ENCODE data around the gene PPP3CB. TPM values are rescaled to one million over a fixed set of nuclear protein-coding genes. Genes with fewer than 3 reads are reported as not detected.

The PPP3CB gene
- total RNA-seq, 6 donors from 2014 or later = 24.3 to 42.4 (median 32.9) TPM

DNA sequence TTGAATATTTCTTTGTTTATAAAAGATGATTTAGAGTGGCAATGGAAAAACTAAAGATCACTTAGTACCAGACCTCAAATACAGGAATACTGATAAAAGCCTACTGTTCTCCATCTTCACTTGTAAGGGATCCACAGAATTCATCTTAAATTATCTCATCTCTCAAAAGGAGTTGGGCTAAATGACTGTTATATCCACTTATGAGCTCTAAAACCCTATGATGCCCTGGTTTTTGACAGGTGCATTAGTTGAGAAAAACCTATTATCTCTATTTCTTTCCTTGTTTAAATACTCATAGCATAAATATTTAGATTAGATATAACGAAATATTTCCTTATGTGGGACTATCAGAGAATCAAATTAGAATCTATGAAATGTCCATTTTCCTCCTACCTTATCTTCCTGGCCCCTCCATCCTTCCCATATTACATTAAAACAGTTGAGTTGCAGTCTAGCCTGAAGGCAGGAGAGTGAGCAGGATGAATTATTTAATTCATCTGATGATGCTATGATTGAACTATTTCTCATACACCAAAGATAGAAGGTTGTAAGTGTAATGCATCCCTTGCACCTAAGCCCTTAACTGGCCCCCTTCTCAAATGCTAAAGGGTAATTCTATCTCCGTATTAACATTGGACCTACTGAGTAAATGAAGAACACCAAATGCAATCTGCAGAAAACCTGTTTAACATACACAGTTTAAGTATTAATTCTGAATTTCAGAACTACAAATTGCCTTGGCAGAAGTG is 29.7 kb downstream of the PPP3CB start:
- peaks cover 0 to 9% (median 0%) of the 10 kb centered on the region in 4 donors for H3K4me1 ChIP-seq
- no peaks in the 10 kb centered on the region for H3K27me3 ChIP-seq
- WGBS, 2 donors = 80 to 81% methylated on average over 2 of the region's 2 CpGs
- no peaks in the 10 kb centered on the region for H3K9me3 ChIP-seq
- no peak for ATAC-seq (ENCODE audit: low FRiP score in 2 of 2)
- H3K36me3 ChIP-seq = peaks cover 0 to 76% (median 34%) of the 10 kb centered on the region in 4 donors
- H3K27ac ChIP-seq = no peak overlapping the region
- no peak for DNase-seq
- no peak overlapping the region for H3K4me3 ChIP-seq
- TF ChIP-seq POLR2AphosphoS5 (IDR thresholded peaks at IDR 0.05) (no peak), EP300 (IDR thresholded peaks at IDR 0.05) (no peak), POLR2A (IDR thresholded peaks at IDR 0.05) (no peak)
- TF ChIP-seq, protein P1, sequence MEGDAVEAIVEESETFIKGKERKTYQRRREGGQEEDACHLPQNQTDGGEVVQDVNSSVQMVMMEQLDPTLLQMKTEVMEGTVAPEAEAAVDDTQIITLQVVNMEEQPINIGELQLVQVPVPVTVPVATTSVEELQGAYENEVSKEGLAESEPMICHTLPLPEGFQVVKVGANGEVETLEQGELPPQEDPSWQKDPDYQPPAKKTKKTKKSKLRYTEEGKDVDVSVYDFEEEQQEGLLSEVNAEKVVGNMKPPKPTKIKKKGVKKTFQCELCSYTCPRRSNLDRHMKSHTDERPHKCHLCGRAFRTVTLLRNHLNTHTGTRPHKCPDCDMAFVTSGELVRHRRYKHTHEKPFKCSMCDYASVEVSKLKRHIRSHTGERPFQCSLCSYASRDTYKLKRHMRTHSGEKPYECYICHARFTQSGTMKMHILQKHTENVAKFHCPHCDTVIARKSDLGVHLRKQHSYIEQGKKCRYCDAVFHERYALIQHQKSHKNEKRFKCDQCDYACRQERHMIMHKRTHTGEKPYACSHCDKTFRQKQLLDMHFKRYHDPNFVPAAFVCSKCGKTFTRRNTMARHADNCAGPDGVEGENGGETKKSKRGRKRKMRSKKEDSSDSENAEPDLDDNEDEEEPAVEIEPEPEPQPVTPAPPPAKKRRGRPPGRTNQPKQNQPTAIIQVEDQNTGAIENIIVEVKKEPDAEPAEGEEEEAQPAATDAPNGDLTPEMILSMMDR (IDR thresholded peaks at IDR 0.05) = no peak

DNA sequence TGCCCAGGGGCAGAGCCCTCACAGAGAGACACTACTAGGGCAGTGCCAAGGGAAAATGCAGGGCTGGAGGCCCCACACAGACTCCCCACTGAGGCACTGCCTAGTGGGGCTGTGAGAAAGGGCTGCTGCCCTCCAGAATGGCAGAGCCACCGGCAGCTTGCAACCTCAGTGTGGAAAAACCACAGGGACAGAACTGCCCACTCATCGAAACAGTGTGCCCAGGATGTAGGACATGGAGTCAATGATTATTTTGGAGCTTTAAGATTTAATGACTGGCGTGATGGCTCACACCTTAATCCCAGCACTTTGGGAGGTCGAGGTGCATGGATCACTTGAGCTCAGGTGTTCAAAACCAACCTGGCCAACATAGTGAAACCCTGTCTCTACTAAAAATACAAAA is 34.9 kb downstream of the PPP3CB start:
- DNase-seq = no peak
- no peak for ATAC-seq (ENCODE audit: low FRiP score in 2 of 2)
- Histone ChIP-seq H3K4me1 (no peaks in the 10 kb centered on the region), H3K27me3 (no peaks in the 10 kb centered on the region), H3K27ac (no peak overlapping the region), H3K4me3 (no peak overlapping the region), H3K36me3 (peaks cover 0 to 43% (median 16%) of the 10 kb centered on the region in 4 donors), H3K9me3 (no peaks in the 10 kb centered on the region)
- TF ChIP-seq, protein P1 (IDR thresholded peaks at IDR 0.05) = no peak
- no peak for TF ChIP-seq POLR2AphosphoS5 (IDR thresholded peaks at IDR 0.05)
- TF ChIP-seq EP300 (IDR thresholded peaks at IDR 0.05) = no peak
- no peak for TF ChIP-seq POLR2A (IDR thresholded peaks at IDR 0.05)
- WGBS, 2 donors = 94 to 100% methylated on average over 4 of the region's 4 CpGs

DNA sequence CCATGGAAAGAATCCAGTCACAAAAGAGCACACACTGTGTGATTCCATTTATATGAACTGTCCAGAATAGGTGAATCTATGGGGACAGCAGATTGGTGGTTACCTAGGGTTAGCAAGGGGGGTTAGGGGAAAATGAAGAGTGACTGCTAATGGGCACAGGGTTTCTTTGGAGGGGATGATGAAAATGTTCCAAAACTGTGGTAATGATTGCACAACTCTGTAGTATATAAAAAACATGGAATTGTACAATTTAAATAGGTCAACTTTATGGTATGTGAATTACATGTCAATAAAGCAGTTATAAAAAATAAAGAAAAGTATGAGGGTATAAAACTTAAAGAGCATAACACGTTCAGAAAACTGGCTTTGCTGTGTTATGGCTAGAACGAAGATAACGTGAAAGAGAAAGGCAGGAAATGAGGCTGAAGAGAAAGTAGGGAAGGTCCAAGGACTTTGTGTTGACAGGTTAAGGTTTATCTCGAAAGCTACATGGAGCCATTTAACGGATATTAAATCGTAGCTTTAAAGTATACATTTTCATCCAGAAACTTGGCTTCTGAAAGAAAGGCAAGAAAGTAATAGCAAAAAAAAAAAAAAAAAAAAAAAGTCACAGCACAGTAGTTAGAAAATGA is 36.0 kb downstream of the PPP3CB start:
- DNase-seq (no peak), ATAC-seq (ENCODE audit: low FRiP score in 2 of 2) (no peak)
- no peaks in the 10 kb centered on the region for H3K9me3 ChIP-seq
- TF ChIP-seq EP300 (IDR thresholded peaks at IDR 0.05) (no peak), POLR2A (IDR thresholded peaks at IDR 0.05) (no peak), POLR2AphosphoS5 (IDR thresholded peaks at IDR 0.05) (no peak)
- TF ChIP-seq, protein P1 (IDR thresholded peaks at IDR 0.05) = no peak
- no peaks in the 10 kb centered on the region for H3K27me3 ChIP-seq
- peaks cover 0 to 36% (median 11%) of the 10 kb centered on the region in 4 donors for H3K36me3 ChIP-seq
- no peaks in the 10 kb centered on the region for H3K4me1 ChIP-seq
- no peak overlapping the region for H3K27ac ChIP-seq
- 80 to 88% methylated on average over 6 of the region's 6 CpGs for WGBS, 2 donors
- H3K4me3 ChIP-seq = no peak overlapping the region

DNA sequence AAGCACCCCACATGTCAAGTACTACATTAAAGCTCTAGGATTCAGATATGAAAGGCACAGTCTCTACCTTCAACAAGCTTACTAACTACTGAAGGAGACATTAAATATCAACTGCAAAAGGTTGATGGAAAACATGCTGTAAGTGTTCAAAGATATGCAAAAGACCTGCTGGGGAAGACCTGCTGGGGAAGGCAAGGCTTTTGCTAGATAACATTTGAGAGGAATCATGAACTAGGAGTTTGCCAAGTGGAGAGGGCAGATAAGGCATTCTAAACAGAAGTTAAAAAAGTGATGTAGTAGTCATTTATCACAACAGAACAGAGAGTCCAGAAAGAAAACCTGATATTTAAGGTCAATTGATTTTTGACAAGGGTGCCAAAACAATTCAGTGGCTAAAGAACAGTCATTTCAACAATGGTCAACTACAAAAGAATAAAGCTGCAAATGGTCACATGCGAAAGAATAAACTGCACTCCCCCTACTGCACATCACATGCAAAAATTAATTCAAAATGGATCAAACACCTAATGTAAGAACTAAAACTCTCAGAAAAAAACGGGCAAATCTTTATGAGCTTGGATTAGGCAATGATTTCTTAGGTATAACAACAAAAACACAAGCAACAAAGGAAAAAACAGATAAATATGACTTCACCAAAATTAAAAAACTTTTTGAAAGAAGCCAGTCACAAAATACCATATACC is 39.5 kb downstream of the PPP3CB start:
- Histone ChIP-seq H3K9me3 (no peaks in the 10 kb centered on the region), H3K27ac (no peak overlapping the region), H3K36me3 (peaks cover 0 to 48% (median 6%) of the 10 kb centered on the region in 4 donors), H3K4me1 (no peaks in the 10 kb centered on the region), H3K27me3 (no peaks in the 10 kb centered on the region), H3K4me3 (no peak overlapping the region)
- WGBS, 2 donors = 94 to 98% methylated on average over 2 of the region's 2 CpGs
- no peak for DNase-seq
- TF ChIP-seq EP300 (IDR thresholded peaks at IDR 0.05) (no peak), POLR2A (IDR thresholded peaks at IDR 0.05) (no peak), POLR2AphosphoS5 (IDR thresholded peaks at IDR 0.05) (no peak)
- TF ChIP-seq, protein P1 (IDR thresholded peaks at IDR 0.05) = no peak
- no peak for ATAC-seq (ENCODE audit: low FRiP score in 2 of 2)

Data from upper lobe of left lung (tissue), 6 donors.